ELF-1 (cell line): Measurements from ENCODE around the gene RNF114.

ENCODE experiments used
- DNase-seq: peaks from one replicate; pipeline ENCODE4 v3.0.0-alpha.2; 2016; ENCODE audit warnings: low read depth, low spot score

The RNF114 gene

GRCh38 chr20:49904440-49905214 is 31.6 kb upstream of the RNF114 start:
- no peak for DNase-seq

GRCh38 chr20:49905415-49906091 is 30.6 kb upstream of the RNF114 start:
- no peak for DNase-seq

GRCh38 chr20:49906101-49906604 is 30.0 kb upstream of the RNF114 start:
- DNase-seq: no peak

GRCh38 chr20:49906615-49907154 is 29.5 kb upstream of the RNF114 start:
- no peak for DNase-seq

GRCh38 chr20:49907405-49908257 is 28.6 kb upstream of the RNF114 start:
- no peak for DNase-seq

GRCh38 chr20:49908258-49908565 is 28.0 kb upstream of the RNF114 start:
- no peak for DNase-seq

- peak; percentile 69 for DNase-seq
Observed at GRCh38 chr20:49909499-49910339, 26.5 kb upstream of the RNF114 start.

- no peak for DNase-seq
Observed at GRCh38 chr20:49910340-49910706, 25.9 kb upstream of the RNF114 start.

GRCh38 chr20:49913399-49914047 is 22.7 kb upstream of the RNF114 start:
- no peak for DNase-seq

GRCh38 chr20:49914310-49915117 is 21.7 kb upstream of the RNF114 start:
- DNase-seq: peak; percentile 64

- DNase-seq: no peak
Observed at GRCh38 chr20:49915118-49915379, 21.1 kb upstream of the RNF114 start.

- DNase-seq: peak; percentile 97
Observed at GRCh38 chr20:49915380-49916145, 20.6 kb upstream of the RNF114 start, which contains the start of gene SPATA2. Gene SPATA2 (minus strand): TSS chr20:49915529. CDS start chr20:49908490, 7,039 bp downstream.

- peak; percentile 68 for DNase-seq
Observed at GRCh38 chr20:49916146-49917002, 19.8 kb upstream of the RNF114 start.

- no peak for DNase-seq
Observed at GRCh38 chr20:49918446-49918845, 17.8 kb upstream of the RNF114 start.

- DNase-seq: no peak
Observed at GRCh38 chr20:49919009-49919408, 17.2 kb upstream of the RNF114 start.

GRCh38 chr20:49919461-49919860 is 16.7 kb upstream of the RNF114 start:
- DNase-seq: no peak

- DNase-seq: no peak
Observed at GRCh38 chr20:49924247-49924646, 11.9 kb upstream of the RNF114 start.

GRCh38 chr20:49925901-49926454 is 10.2 kb upstream of the RNF114 start:
- no peak for DNase-seq
